ENCODE data around the gene ALKBH1.
"Not testable (repeated sequence)": the region's sequence is repeated elsewhere in the genome, so short reads cannot be mapped to it uniquely, and the experiment has no call there.

ALKBH1 gene

GRCh38 chr14:77681196-77682157 lies 26.3 kb downstream of the ALKBH1 start:
- DNase-seq (ENCODE audit: low read depth): no peak
- TF ChIP-seq, protein P1, sequence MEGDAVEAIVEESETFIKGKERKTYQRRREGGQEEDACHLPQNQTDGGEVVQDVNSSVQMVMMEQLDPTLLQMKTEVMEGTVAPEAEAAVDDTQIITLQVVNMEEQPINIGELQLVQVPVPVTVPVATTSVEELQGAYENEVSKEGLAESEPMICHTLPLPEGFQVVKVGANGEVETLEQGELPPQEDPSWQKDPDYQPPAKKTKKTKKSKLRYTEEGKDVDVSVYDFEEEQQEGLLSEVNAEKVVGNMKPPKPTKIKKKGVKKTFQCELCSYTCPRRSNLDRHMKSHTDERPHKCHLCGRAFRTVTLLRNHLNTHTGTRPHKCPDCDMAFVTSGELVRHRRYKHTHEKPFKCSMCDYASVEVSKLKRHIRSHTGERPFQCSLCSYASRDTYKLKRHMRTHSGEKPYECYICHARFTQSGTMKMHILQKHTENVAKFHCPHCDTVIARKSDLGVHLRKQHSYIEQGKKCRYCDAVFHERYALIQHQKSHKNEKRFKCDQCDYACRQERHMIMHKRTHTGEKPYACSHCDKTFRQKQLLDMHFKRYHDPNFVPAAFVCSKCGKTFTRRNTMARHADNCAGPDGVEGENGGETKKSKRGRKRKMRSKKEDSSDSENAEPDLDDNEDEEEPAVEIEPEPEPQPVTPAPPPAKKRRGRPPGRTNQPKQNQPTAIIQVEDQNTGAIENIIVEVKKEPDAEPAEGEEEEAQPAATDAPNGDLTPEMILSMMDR (IDR thresholded peaks at IDR 0.05; ENCODE audit: control insufficient read depth, insufficient read depth, low read depth, low read length, missing control alignments): no peak

DNA sequence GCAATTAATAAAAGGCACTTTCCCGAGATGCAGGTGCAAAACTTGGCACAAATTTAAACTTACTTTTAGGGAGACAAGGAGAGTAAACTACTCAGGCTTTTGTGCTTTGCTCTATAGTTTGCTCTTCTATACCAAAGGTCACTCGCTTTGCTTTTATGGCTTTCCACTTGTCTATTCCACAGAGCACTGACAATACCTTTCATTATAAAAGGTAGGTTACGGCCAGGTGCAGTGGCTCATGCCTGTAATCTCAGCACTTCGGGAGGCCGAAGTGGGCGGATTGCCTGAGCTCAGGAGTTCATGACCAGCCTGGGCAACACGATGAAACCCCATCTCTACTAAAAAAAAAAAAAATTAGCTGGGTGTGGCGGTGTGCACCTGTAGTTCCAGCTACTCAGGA lies 32.9 kb downstream of the ALKBH1 start:
- no peak overlapping the region for H3K4me3 ChIP-seq (ENCODE audit: control insufficient read depth, low read depth, low read length)
- TF ChIP-seq, protein P1 (IDR thresholded peaks at IDR 0.05; ENCODE audit: control insufficient read depth, insufficient read depth, low read depth, low read length, missing control alignments): no peak
- DNase-seq (ENCODE audit: low read depth): no peak

More at GRCh38 chr14:77681196-77682157, 26.3 kb downstream of the ALKBH1 start:
- no peak overlapping the region for H3K4me3 ChIP-seq (ENCODE audit: control insufficient read depth, low read depth, low read length)

DNA sequence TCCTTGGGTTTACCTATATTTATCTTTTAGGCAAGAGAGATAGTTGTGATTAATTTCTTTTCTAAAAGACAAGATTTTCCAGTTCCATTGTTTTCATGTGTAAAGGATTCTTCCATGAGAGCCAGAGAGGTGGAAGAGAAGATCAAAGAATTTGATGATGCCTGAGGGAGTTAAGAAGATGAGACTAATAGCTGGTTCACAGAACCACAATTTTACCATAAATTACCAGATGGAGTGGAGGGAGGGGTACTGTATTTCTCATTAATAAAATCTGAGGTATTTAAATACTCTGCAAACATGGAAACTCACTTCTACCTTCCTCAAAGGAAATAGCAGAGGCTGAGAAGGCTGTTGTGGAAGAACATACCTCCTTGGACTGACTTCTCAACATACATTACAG lies 34.6 kb downstream of the ALKBH1 start:
- TF ChIP-seq, protein P1 (IDR thresholded peaks at IDR 0.05; ENCODE audit: control insufficient read depth, insufficient read depth, low read depth, low read length, missing control alignments): no peak
- no peak overlapping the region for H3K4me3 ChIP-seq (ENCODE audit: control insufficient read depth, low read depth, low read length)
- no peak for DNase-seq (ENCODE audit: low read depth)

- TF ChIP-seq, protein P1 (IDR thresholded peaks at IDR 0.05; ENCODE audit: control insufficient read depth, insufficient read depth, low read depth, low read length, missing control alignments): no peak
- DNase-seq (ENCODE audit: low read depth): no peak
- H3K4me3 ChIP-seq (ENCODE audit: control insufficient read depth, low read depth, low read length): no peak overlapping the region
Measured at GRCh38 chr14:77667331-77667730, 40.5 kb downstream of the ALKBH1 start.

- no peak overlapping the region for H3K4me3 ChIP-seq (ENCODE audit: control insufficient read depth, low read depth, low read length)
- TF ChIP-seq, protein P1 (IDR thresholded peaks at IDR 0.05; ENCODE audit: control insufficient read depth, insufficient read depth, low read depth, low read length, missing control alignments): no peak
- no peak for DNase-seq (ENCODE audit: low read depth)
Measured at GRCh38 chr14:77663293-77663692, 44.5 kb downstream of the ALKBH1 start.

DNA sequence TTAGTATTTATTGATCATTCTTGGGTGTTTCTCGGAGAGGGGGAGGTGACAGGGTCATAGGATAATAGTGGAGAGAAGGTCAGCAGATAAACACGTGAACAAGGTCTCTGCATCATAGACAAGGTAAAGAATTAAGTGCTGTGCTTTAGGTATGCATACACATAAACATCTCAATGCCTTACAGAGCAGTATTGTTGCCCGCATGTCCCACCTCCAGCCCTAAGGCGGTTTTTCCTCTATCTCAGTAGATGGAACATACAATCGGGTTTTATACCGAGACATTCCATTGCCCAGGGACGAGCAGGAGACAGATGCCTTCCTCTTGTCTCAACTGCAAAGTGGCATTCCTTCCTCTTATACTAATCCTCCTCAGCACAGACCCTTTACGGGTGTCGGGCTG lies 46.3 kb downstream of the ALKBH1 start:
- not testable (repeated sequence) for H3K4me3 ChIP-seq (ENCODE audit: control insufficient read depth, low read depth, low read length); DNase-seq (ENCODE audit: low read depth)

GRCh38 chr14:77660754-77661153 lies 47.1 kb downstream of the ALKBH1 start:
- TF ChIP-seq, protein P1 (IDR thresholded peaks at IDR 0.05; ENCODE audit: control insufficient read depth, insufficient read depth, low read depth, low read length, missing control alignments): no peak
- DNase-seq (ENCODE audit: low read depth): no peak
- no peak overlapping the region for H3K4me3 ChIP-seq (ENCODE audit: control insufficient read depth, low read depth, low read length)
